ENCODE results near the gene ERVV-1.
"Not testable (repeated sequence)": the region's sequence is repeated elsewhere in the genome, so short reads cannot be mapped to it uniquely, and the experiment has no call there.

ERVV-1 gene

GRCh38 chr19:53004242-53004641, 9.5 kb upstream of the ERVV-1 start:
- peaks cover 2% of the 10 kb centered on the region for H3K27me3 Mint-ChIP-seq

GRCh38 chr19:53007200-53007599, 6.5 kb upstream of the ERVV-1 start:
- peak overlapping the region; percentile 63 for H3K4me3 Mint-ChIP-seq
- H3K36me3 Mint-ChIP-seq, result no peaks in the 10 kb centered on the region
- peak overlapping the region; percentile 53 for H3K27ac Mint-ChIP-seq
- ATAC-seq (ENCODE audit: low read depth), result peak; percentile 77
- peaks cover 2% of the 10 kb centered on the region for H3K9me3 Mint-ChIP-seq
- H3K27me3 Mint-ChIP-seq, result peaks cover 2% of the 10 kb centered on the region
- H3K4me1 Mint-ChIP-seq, result peaks cover 8% of the 10 kb centered on the region
- no peak for DNase-seq (ENCODE audit: low spot score in 2 of 2)

More at GRCh38 chr19:53004242-53004641, 9.5 kb upstream of the ERVV-1 start:
- H3K4me3 Mint-ChIP-seq, result no peak overlapping the region
- DNase-seq (ENCODE audit: low spot score in 2 of 2) (no peak), ATAC-seq (ENCODE audit: low read depth) (no peak)
- H3K9me3 Mint-ChIP-seq, result peaks cover 2% of the 10 kb centered on the region
- no peaks in the 10 kb centered on the region for H3K36me3 Mint-ChIP-seq
- H3K4me1 Mint-ChIP-seq, result peaks cover 8% of the 10 kb centered on the region
- H3K27ac Mint-ChIP-seq, result no peak overlapping the region

- Mint-ChIP-seq H3K4me1 (peaks cover 8% of the 10 kb centered on the region), H3K27me3 (peaks cover 2% of the 10 kb centered on the region), H3K4me3 (peak overlapping the region; percentile 63), H3K36me3 (no peaks in the 10 kb centered on the region), H3K9me3 (peaks cover 2% of the 10 kb centered on the region), H3K27ac (peak overlapping the region; percentile 53)
- DNase-seq (ENCODE audit: low spot score in 2 of 2), result no peak
- ATAC-seq (ENCODE audit: low read depth), result peak; percentile 21
Measured at GRCh38 chr19:53007606-53008005, 6.1 kb upstream of the ERVV-1 start.

GRCh38 chr19:53008061-53008778, 5.5 kb upstream of the ERVV-1 start:
- no peaks in the 10 kb centered on the region for H3K36me3 Mint-ChIP-seq
- H3K9me3 Mint-ChIP-seq, result peaks cover 2% of the 10 kb centered on the region
- ATAC-seq (ENCODE audit: low read depth), result no peak
- peaks cover 2% of the 10 kb centered on the region for H3K27me3 Mint-ChIP-seq
- H3K4me3 Mint-ChIP-seq, result peak overlapping the region; percentile 63
- H3K4me1 Mint-ChIP-seq, result peaks cover 8% of the 10 kb centered on the region
- DNase-seq (ENCODE audit: low spot score in 2 of 2), result no peak
- peak overlapping the region; percentile 53 for H3K27ac Mint-ChIP-seq

GRCh38 chr19:53010494-53010893, 3.2 kb upstream of the ERVV-1 start:
- H3K27ac Mint-ChIP-seq, result no peak overlapping the region
- peaks cover 2% of the 10 kb centered on the region for H3K27me3 Mint-ChIP-seq
- peaks cover 8% of the 10 kb centered on the region for H3K4me1 Mint-ChIP-seq
- no peak for DNase-seq (ENCODE audit: low spot score in 2 of 2)
- H3K4me3 Mint-ChIP-seq, result no peak overlapping the region
- no peak for ATAC-seq (ENCODE audit: low read depth)
- no peaks in the 10 kb centered on the region for H3K36me3 Mint-ChIP-seq
- peaks cover 4% of the 10 kb centered on the region for H3K9me3 Mint-ChIP-seq

GRCh38 chr19:53012006-53012405, 1.7 kb upstream of the ERVV-1 start:
- H3K27ac Mint-ChIP-seq, result no peak overlapping the region
- no peak overlapping the region for H3K4me3 Mint-ChIP-seq
- H3K4me1 Mint-ChIP-seq, result peaks cover 8% of the 10 kb centered on the region
- peaks cover 2% of the 10 kb centered on the region for H3K27me3 Mint-ChIP-seq
- ATAC-seq (ENCODE audit: low read depth) (no peak), DNase-seq (ENCODE audit: low spot score in 2 of 2) (no peak)
- H3K9me3 Mint-ChIP-seq, result peaks cover 4% of the 10 kb centered on the region
- H3K36me3 Mint-ChIP-seq, result peaks cover 1% of the 10 kb centered on the region

GRCh38 chr19:53015159-53015558, 1.4 kb downstream of the ERVV-1 start:
- H3K4me3 Mint-ChIP-seq, result no peak overlapping the region
- no peak for DNase-seq (ENCODE audit: low spot score in 2 of 2)
- H3K9me3 Mint-ChIP-seq, result peaks cover 5% of the 10 kb centered on the region
- H3K36me3 Mint-ChIP-seq, result peaks cover 2% of the 10 kb centered on the region
- no peaks in the 10 kb centered on the region for H3K4me1 Mint-ChIP-seq
- peak overlapping the region; percentile 77 for H3K27ac Mint-ChIP-seq
- no peaks in the 10 kb centered on the region for H3K27me3 Mint-ChIP-seq
- ATAC-seq (ENCODE audit: low read depth), result no peak

- Mint-ChIP-seq H3K4me1 (no peaks in the 10 kb centered on the region), H3K4me3 (no peak overlapping the region), H3K27ac (peak overlapping the region; percentile 77), H3K27me3 (no peaks in the 10 kb centered on the region), H3K36me3 (peaks cover 2% of the 10 kb centered on the region), H3K9me3 (peaks cover 8% of the 10 kb centered on the region)
- DNase-seq (ENCODE audit: low spot score in 2 of 2), result no peak
- no peak for ATAC-seq (ENCODE audit: low read depth)
Measured at GRCh38 chr19:53015730-53016129, 2.0 kb downstream of the ERVV-1 start.

- peaks cover 9% of the 10 kb centered on the region for H3K9me3 Mint-ChIP-seq
Measured at GRCh38 chr19:53019684-53020083, 6.0 kb downstream of the ERVV-1 start.

GRCh38 chr19:53028306-53028705, 14.6 kb downstream of the ERVV-1 start:
- not testable (repeated sequence) for H3K27me3 Mint-ChIP-seq; ATAC-seq (ENCODE audit: low read depth); H3K4me1 Mint-ChIP-seq; DNase-seq (ENCODE audit: low spot score in 2 of 2); H3K27ac Mint-ChIP-seq; H3K36me3 Mint-ChIP-seq; H3K4me3 Mint-ChIP-seq; H3K9me3 Mint-ChIP-seq

More at GRCh38 chr19:53019684-53020083, 6.0 kb downstream of the ERVV-1 start:
- no peak for DNase-seq (ENCODE audit: low spot score in 2 of 2)
- H3K4me1 Mint-ChIP-seq, result no peaks in the 10 kb centered on the region
- no peak for ATAC-seq (ENCODE audit: low read depth)
- no peak overlapping the region for H3K4me3 Mint-ChIP-seq
- H3K27me3 Mint-ChIP-seq, result no peaks in the 10 kb centered on the region
- H3K27ac Mint-ChIP-seq, result no peak overlapping the region
- peaks cover 2% of the 10 kb centered on the region for H3K36me3 Mint-ChIP-seq

- DNase-seq (ENCODE audit: low spot score in 2 of 2) (no peak), ATAC-seq (ENCODE audit: low read depth) (no peak)
- Mint-ChIP-seq H3K27ac (no peak overlapping the region), H3K4me3 (no peak overlapping the region), H3K9me3 (peaks cover 9% of the 10 kb centered on the region), H3K27me3 (peaks cover 10% of the 10 kb centered on the region), H3K4me1 (peaks cover 3% of the 10 kb centered on the region), H3K36me3 (peaks cover 10% of the 10 kb centered on the region)
Measured at GRCh38 chr19:53034054-53034453, 20.3 kb downstream of the ERVV-1 start.

GRCh38 chr19:53034948-53035675, 21.4 kb downstream of the ERVV-1 start:
- Mint-ChIP-seq H3K27me3 (peaks cover 10% of the 10 kb centered on the region), H3K9me3 (peaks cover 9% of the 10 kb centered on the region), H3K27ac (no peak overlapping the region), H3K36me3 (peaks cover 10% of the 10 kb centered on the region), H3K4me1 (peaks cover 3% of the 10 kb centered on the region), H3K4me3 (no peak overlapping the region)
- no peak for ATAC-seq (ENCODE audit: low read depth)
- DNase-seq (ENCODE audit: low spot score in 2 of 2), result no peak

- H3K9me3 Mint-ChIP-seq, result peaks cover 9% of the 10 kb centered on the region
- H3K4me1 Mint-ChIP-seq, result peaks cover 3% of the 10 kb centered on the region
- ATAC-seq (ENCODE audit: low read depth), result no peak
- H3K27ac Mint-ChIP-seq, result no peak overlapping the region
- H3K4me3 Mint-ChIP-seq, result peak overlapping the region; percentile 52
- no peak for DNase-seq (ENCODE audit: low spot score in 2 of 2)
- H3K27me3 Mint-ChIP-seq, result peaks cover 10% of the 10 kb centered on the region
- H3K36me3 Mint-ChIP-seq, result peaks cover 12% of the 10 kb centered on the region
Measured at GRCh38 chr19:53037101-53038097, 23.7 kb downstream of the ERVV-1 start.

All from memory B cell (primary cell).